HCT116 (cell line): ENCODE results near the gene RAB31. TPM values are rescaled to one million over a fixed set of nuclear protein-coding genes. Genes with fewer than 3 reads are reported as not detected.

Experiments used
- ATAC-seq: fragments of 200-7000 bp; cut with Tn5 transposase; 2 replicates; pipeline ENCODE4 v1.9.1; 2020; ENCODE audit warnings: mild to moderate bottlenecking, moderate library complexity
- BruUV-seq: library from RNA; stranded (reverse); fragments of 400-500 nt; replicated peaks from 2 replicates; lab custom pipeline; 2021; lab: Mats Ljungman, UMichigan
- CTCF ChIA-PET: fragments of 300-600 bp; sonication (Branson Sonifier 250); formaldehyde crosslinking; loops from one replicate; lab custom pipeline; 2021; ENCODE audit warnings: antibody characterized with exemption; lab: Charles Lee
- POLR2A ChIA-PET: fragments of 300-600, 350-600 bp; sonication (Branson Sonifier 250); formaldehyde crosslinking; loops from one replicate; lab custom pipeline; 2021; ENCODE audit warnings: antibody characterized with exemption; lab: Charles Lee
- RAD21 ChIA-PET, 2 experiments: fragments of 300-600 bp; sonication (Branson Sonifier 250); formaldehyde crosslinking; loops; one replicate each; lab custom pipeline; 2023; ENCODE audit warnings: low total read pairs in 2 of 2; ENCODE audit not compliant: uncharacterized antibody in 2 of 2, unreplicated experiment in 2 of 2, low non-redundant PET in 1 of 2; lab: Charles Lee
- DNase-seq: peaks from one replicate; pipeline ENCODE4 v3.0.0-alpha.2; 2010; ENCODE audit warnings: low read depth, low spot score
- H2AFZ ChIP-seq: fragments of 200-600 bp; shearing (Covaris generic), sonication (generic); 2 replicates; pipeline ENCODE4 v1.6.1; 2017; ENCODE audit warnings: low read depth, mixed run types, mixed read lengths, antibody characterized with exemption, low read length; ENCODE audit not compliant: poor library complexity, severe bottlenecking
- H3K27ac ChIP-seq: 2 replicates; pipeline ENCODE4 v1.5.1; 2012; ENCODE audit warnings: low read depth, low read length
- H3K27me3 ChIP-seq: fragments of 200-600 bp; sonication (generic); 2 replicates; pipeline ENCODE4 v1.6.1; 2016; ENCODE audit warnings: mixed run types, low read length, mixed read lengths; ENCODE audit not compliant: insufficient read depth
- H3K36me3 ChIP-seq, 2 experiments: fragments of 200-500 bp in 1 of 2; fragments of 200-600 bp in 1 of 2; sonication (Bioruptor generic) in 1 of 2; sonication (generic) in 1 of 2; 2 replicates each; pipeline versions ENCODE4 v1.5.1 to v1.6.1; 2014 to 2016; ENCODE audit warnings: low read length in 2 of 2, inconsistent platforms in 1 of 2, mixed read lengths in 1 of 2, mixed run types in 1 of 2; ENCODE audit not compliant: insufficient read depth in 2 of 2, control insufficient read depth in 1 of 2
- H3K4me1 ChIP-seq, 2 experiments: fragments of 200-600 bp in 1 of 2; sonication (generic) in 1 of 2; 2 replicates each; pipeline versions ENCODE4 v1.5.1 to v1.6.1; 2012 to 2017; ENCODE audit warnings: low read length in 2 of 2, inconsistent platforms in 1 of 2, mild to moderate bottlenecking in 1 of 2, mixed read lengths in 1 of 2, mixed run types in 1 of 2, moderate library complexity in 1 of 2; ENCODE audit not compliant: insufficient read depth in 2 of 2, control insufficient read depth in 1 of 2
- H3K4me2 ChIP-seq: fragments of 200-600 bp; sonication (generic); 2 replicates; pipeline ENCODE4 v1.6.1; 2017; ENCODE audit warnings: mixed run types, low read length, mixed read lengths
- H3K4me3 ChIP-seq, 2 experiments: fragments of 200-600 bp in 1 of 2; sonication (generic) in 1 of 2; replicated peaks in 1 of 2; 2 replicates each; pipeline ENCODE4 v1.5.1; 2011 to 2016; ENCODE audit warnings: low read length in 2 of 2, control low read depth in 1 of 2, low read depth in 1 of 2, mild to moderate bottlenecking in 1 of 2, mixed read lengths in 1 of 2, mixed run types in 1 of 2
- H3K79me2 ChIP-seq: fragments of 200-600 bp; sonication (generic); 2 replicates; pipeline ENCODE4 v1.6.1; 2017; ENCODE audit warnings: mild to moderate bottlenecking, mixed run types, low read length, moderate library complexity, mixed read lengths; ENCODE audit not compliant: insufficient read depth
- H3K9ac ChIP-seq: fragments of 200-600 bp; sonication (generic); 2 replicates; pipeline ENCODE4 v1.6.1; 2016; ENCODE audit warnings: low read length, mixed read lengths
- H3K9me2 ChIP-seq: fragments of 200-600 bp; sonication (generic), shearing (Covaris generic); 2 replicates; pipeline ENCODE4 v1.6.1; 2017; ENCODE audit warnings: mixed run types, mild to moderate bottlenecking, moderate library complexity; ENCODE audit not compliant: insufficient read depth
- H3K9me3 ChIP-seq, 2 experiments: fragments of 200-500 bp in 1 of 2; fragments of 200-600 bp in 1 of 2; sonication (Bioruptor generic) in 1 of 2; sonication (generic) in 1 of 2; 2 replicates each; pipeline ENCODE4 v1.6.1; 2014 to 2017; ENCODE audit warnings: low read length in 2 of 2, mixed read lengths in 2 of 2, inconsistent platforms in 1 of 2, low read depth in 1 of 2, mild to moderate bottlenecking in 1 of 2, mixed run types in 1 of 2, moderate library complexity in 1 of 2; ENCODE audit not compliant: control insufficient read depth in 1 of 2, insufficient read depth in 1 of 2
- H4K20me1 ChIP-seq: fragments of 200-600 bp; sonication (generic), shearing (Covaris generic); 2 replicates; pipeline ENCODE4 v1.6.1; 2017; ENCODE audit warnings: mixed run types, mild to moderate bottlenecking, moderate library complexity; ENCODE audit not compliant: insufficient read depth
- CBX3 ChIP-seq: IDR thresholded peaks from 2 replicates; pipeline ENCODE4 v1.6.1; 2012; ENCODE audit warnings: low read depth
- CEBPB ChIP-seq: IDR thresholded peaks from 2 replicates; pipeline ENCODE4 v1.6.1; 2012; ENCODE audit warnings: low read depth
- CTCF ChIP-seq, 3 experiments: fragments of 200-600 bp in 1 of 3; sonication (generic) in 1 of 3; IDR thresholded peaks in 2 of 3; conservative IDR thresholded peaks in 1 of 3; 2 replicates each; pipeline ENCODE4 v1.5.1; 2012 to 2017; ENCODE audit warnings: low read depth in 2 of 3, low read length in 2 of 3, antibody characterized with exemption in 1 of 3, borderline replicate concordance in 1 of 3, control low read depth in 1 of 3, mild to moderate bottlenecking in 1 of 3, mixed read lengths in 1 of 3, mixed run types in 1 of 3, moderate library complexity in 1 of 3; ENCODE audit not compliant: insufficient read depth in 1 of 3
- EGR1 ChIP-seq: IDR thresholded peaks from 2 replicates; pipeline ENCODE4 v1.6.1; 2012; ENCODE audit warnings: low read depth
- EZH2 ChIP-seq: fragments of 200-600 bp; sonication (generic); IDR thresholded peaks from 2 replicates; pipeline ENCODE4 v1.6.1; 2017; ENCODE audit warnings: antibody characterized with exemption, mixed run types
- FOSL1 ChIP-seq: IDR thresholded peaks from 2 replicates; pipeline ENCODE4 v1.6.1; 2012; ENCODE audit warnings: low read depth
- JUND ChIP-seq: IDR thresholded peaks from 2 replicates; pipeline ENCODE4 v1.6.1; 2012
- MAX ChIP-seq: IDR thresholded peaks from 2 replicates; pipeline ENCODE4 v1.6.1; 2012
- POLR2A ChIP-seq: IDR thresholded peaks from 2 replicates; pipeline ENCODE4 v1.7.0; 2011; ENCODE audit warnings: borderline replicate concordance; ENCODE audit not compliant: insufficient read depth, insufficient read length; ENCODE audit errors: extremely low read depth
- POLR2AphosphoS5 ChIP-seq: IDR thresholded peaks from 2 replicates; pipeline ENCODE4 v1.6.1; 2011; ENCODE audit warnings: mild to moderate bottlenecking, low read depth, low read length, moderate library complexity
- RAD21 ChIP-seq: IDR thresholded peaks from 2 replicates; pipeline ENCODE4 v1.6.1; 2012; ENCODE audit warnings: low read depth, mild to moderate bottlenecking
- SIN3A ChIP-seq: IDR thresholded peaks from 2 replicates; pipeline ENCODE4 v1.6.1; 2012; ENCODE audit warnings: low read depth
- SP1 ChIP-seq: IDR thresholded peaks from 2 replicates; pipeline ENCODE4 v1.6.1; 2012; ENCODE audit warnings: low read depth
- TCF7L2 ChIP-seq: IDR thresholded peaks from 2 replicates; pipeline ENCODE4 v1.7.0; 2011; ENCODE audit warnings: borderline replicate concordance, inconsistent platforms; ENCODE audit not compliant: insufficient read depth, insufficient read length; ENCODE audit errors: extremely low read depth
- ZFX ChIP-seq: fragments of 450-650 bp; IDR thresholded peaks from 2 replicates; pipeline ENCODE4 v1.6.1; 2017
- ZNF274 ChIP-seq: fragments of 200-500 bp; sonication (Bioruptor generic); IDR thresholded peaks from 2 replicates; pipeline ENCODE4 v1.6.1; 2014; ENCODE audit warnings: mild to moderate bottlenecking, low read depth, low read length, inconsistent platforms
- intact Hi-C: fragments of 100-400 bp; cut with micrococcal nuclease; formaldehyde crosslinking; loops from 2 replicates; pipeline ENCODE4 v1.10.0; 2022
- total RNA-seq: library from RNA; stranded (reverse); gene quantifications from one replicate; pipeline ENCODE4 v1.2.1, GENCODE V29; 2021; ENCODE audit not compliant: unreplicated experiment
- TF ChIP-seq, protein P1 (sequence below): IDR thresholded peaks from 2 replicates; pipeline ENCODE4 v1.6.1; 2011; ENCODE audit warnings: mild to moderate bottlenecking, low read length, moderate library complexity; ENCODE audit not compliant: insufficient replicate concordance; ENCODE audit errors: extremely low read depth
- TF ChIP-seq, protein P2 (sequence below): IDR thresholded peaks from 2 replicates; pipeline ENCODE4 v1.6.1; 2012

RAB31 gene
- total RNA-seq, 1 experiment from 2014 or later = 46.9 TPM

DNA sequence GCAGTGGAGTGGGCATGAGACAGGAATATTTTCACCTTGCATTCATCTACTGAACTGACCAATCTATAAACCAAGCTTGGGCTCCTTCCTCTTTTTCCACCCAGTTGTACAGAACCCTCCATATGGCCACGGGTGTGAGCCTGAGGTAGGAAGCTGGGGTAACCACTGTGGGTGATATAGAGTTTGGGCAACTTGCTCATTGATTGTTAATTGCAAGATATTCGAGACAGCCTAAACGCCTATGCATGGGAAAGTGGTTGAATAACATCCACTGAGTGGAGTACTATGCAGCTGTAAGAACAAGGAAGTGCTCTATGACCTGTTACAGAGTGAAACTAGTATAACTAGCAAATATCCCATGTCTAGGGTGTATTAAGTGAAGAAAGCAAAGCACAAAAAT, 198.4 kb downstream of the RAB31 start:
- Histone ChIP-seq H2AFZ (no peak overlapping the region), H3K9ac (no peak overlapping the region), H3K9me3 (no peaks in the 10 kb centered on the region), H3K36me3 (no peaks in the 10 kb centered on the region), H3K27ac (no peak overlapping the region), H4K20me1 (no peaks in the 10 kb centered on the region), H3K27me3 (no peaks in the 10 kb centered on the region), H3K9me2 (no peaks in the 10 kb centered on the region), H3K4me3 (no peak overlapping the region), H3K4me1 (peaks cover 9 to 15% of the 10 kb centered on the region in 2 experiments; a peak in 3 of 4 replicates), H3K79me2 (no peaks in the 10 kb centered on the region), H3K4me2 (no peak overlapping the region)
- POLR2A ChIA-PET = no interaction called here
- DNase-seq (no peak), ATAC-seq (no peak)
- CTCF ChIA-PET = no interaction called here
- no peak for TF ChIP-seq POLR2A
- no peak for TF ChIP-seq SP1
- TF ChIP-seq ZFX = no peak
- no peak for TF ChIP-seq CEBPB
- TF ChIP-seq JUND = no peak
- no peak for TF ChIP-seq EGR1
- TF ChIP-seq, protein P1, sequence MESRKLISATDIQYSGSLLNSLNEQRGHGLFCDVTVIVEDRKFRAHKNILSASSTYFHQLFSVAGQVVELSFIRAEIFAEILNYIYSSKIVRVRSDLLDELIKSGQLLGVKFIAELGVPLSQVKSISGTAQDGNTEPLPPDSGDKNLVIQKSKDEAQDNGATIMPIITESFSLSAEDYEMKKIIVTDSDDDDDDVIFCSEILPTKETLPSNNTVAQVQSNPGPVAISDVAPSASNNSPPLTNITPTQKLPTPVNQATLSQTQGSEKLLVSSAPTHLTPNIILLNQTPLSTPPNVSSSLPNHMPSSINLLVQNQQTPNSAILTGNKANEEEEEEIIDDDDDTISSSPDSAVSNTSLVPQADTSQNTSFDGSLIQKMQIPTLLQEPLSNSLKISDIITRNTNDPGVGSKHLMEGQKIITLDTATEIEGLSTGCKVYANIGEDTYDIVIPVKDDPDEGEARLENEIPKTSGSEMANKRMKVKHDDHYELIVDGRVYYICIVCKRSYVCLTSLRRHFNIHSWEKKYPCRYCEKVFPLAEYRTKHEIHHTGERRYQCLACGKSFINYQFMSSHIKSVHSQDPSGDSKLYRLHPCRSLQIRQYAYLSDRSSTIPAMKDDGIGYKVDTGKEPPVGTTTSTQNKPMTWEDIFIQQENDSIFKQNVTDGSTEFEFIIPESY = no peak
- no peak for TF ChIP-seq MAX
- TF ChIP-seq SIN3A = no peak
- no peak for TF ChIP-seq EZH2
- TF ChIP-seq CTCF (IDR thresholded peaks at IDR 0.05 in 2 of 3, conservative IDR thresholded peaks at IDR 0.05 in 1 of 3; ENCODE audit: borderline replicate concordance in 1 of 3, insufficient read depth in 1 of 3, low read depth in 2 of 3, low read length in 2 of 3) = no peak
- TF ChIP-seq TCF7L2 = no peak
- no peak for TF ChIP-seq CBX3
- TF ChIP-seq POLR2AphosphoS5 = no peak
- TF ChIP-seq ZNF274 = no peak
- TF ChIP-seq FOSL1 = no peak
- no peak for TF ChIP-seq RAD21
- TF ChIP-seq, protein P2, sequence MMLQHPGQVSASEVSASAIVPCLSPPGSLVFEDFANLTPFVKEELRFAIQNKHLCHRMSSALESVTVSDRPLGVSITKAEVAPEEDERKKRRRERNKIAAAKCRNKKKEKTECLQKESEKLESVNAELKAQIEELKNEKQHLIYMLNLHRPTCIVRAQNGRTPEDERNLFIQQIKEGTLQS = no peak
- intact Hi-C loops = no loop called here
- RAD21 ChIA-PET = no interaction called here
- BruUV-seq = no TSS peak
